ENCODE measurements around the gene ESR2.

The ESR2 gene

DNA sequence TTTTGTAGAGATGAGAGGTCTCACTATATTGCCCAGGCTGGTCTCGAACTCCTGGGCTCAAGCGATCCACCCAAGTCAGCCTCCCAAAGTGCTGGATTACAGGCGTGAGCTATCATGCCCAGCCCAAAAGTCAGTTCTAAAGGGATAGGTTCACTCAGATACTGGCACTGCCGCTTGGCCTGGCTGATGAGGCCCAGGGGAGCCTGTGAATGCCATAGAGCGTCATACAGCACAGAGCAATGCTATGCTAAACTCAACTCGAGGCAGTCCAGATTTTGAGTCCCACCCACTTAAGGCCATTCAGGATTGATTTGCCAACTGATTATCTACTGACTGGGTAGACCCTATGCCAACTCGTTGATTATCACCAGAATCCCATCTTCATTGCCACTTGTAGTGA is 179.4 kb downstream of the ESR2 start:
- Histone ChIP-seq H3K4me3 (ENCODE audit: low read depth, low read length) (no peak overlapping the region), H3K27me3 (replicated peaks) (no peaks in the 10 kb centered on the region), H3K36me3 (replicated peaks) (no peaks in the 10 kb centered on the region), H3K27ac (no peak overlapping the region)
- DNase-seq = no peak
- TF ChIP-seq, protein P1, sequence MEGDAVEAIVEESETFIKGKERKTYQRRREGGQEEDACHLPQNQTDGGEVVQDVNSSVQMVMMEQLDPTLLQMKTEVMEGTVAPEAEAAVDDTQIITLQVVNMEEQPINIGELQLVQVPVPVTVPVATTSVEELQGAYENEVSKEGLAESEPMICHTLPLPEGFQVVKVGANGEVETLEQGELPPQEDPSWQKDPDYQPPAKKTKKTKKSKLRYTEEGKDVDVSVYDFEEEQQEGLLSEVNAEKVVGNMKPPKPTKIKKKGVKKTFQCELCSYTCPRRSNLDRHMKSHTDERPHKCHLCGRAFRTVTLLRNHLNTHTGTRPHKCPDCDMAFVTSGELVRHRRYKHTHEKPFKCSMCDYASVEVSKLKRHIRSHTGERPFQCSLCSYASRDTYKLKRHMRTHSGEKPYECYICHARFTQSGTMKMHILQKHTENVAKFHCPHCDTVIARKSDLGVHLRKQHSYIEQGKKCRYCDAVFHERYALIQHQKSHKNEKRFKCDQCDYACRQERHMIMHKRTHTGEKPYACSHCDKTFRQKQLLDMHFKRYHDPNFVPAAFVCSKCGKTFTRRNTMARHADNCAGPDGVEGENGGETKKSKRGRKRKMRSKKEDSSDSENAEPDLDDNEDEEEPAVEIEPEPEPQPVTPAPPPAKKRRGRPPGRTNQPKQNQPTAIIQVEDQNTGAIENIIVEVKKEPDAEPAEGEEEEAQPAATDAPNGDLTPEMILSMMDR (IDR thresholded peaks at IDR 0.05; ENCODE audit: low read depth, low read length, missing control alignments) = no peak
- in situ Hi-C loops (cut with HindIII; ENCODE audit: low pct_ligation_motif_present, low sequenced_read_pairs) = no loop called here

DNA sequence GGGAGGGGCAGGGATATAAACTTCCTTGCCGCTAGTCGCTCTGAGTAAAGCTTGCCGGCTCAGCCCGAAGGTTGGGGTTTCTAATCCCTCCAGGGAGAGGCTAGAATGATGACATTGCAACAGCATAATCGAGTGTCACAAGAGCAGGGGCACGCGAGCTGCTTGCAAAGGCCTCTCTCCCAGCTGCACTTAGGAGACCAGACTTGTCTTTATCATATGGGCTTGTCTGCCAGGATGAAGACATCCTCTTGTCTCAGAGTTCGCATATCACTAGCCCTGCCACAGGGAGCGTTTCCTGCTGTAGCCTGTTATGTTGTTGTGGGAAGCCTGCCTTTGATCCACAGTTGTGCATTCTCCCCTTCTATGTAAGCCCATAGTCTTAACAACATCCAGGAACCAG is 180.0 kb downstream of the ESR2 start:
- Histone ChIP-seq H3K27ac (no peak overlapping the region), H3K36me3 (replicated peaks) (no peaks in the 10 kb centered on the region), H3K27me3 (replicated peaks) (no peaks in the 10 kb centered on the region), H3K4me3 (ENCODE audit: low read depth, low read length) (no peak overlapping the region)
- in situ Hi-C loops (cut with HindIII; ENCODE audit: low pct_ligation_motif_present, low sequenced_read_pairs) = no loop called here
- DNase-seq = peak; percentile 49
- TF ChIP-seq, protein P1 (IDR thresholded peaks at IDR 0.05; ENCODE audit: low read depth, low read length, missing control alignments) = no peak

DNA sequence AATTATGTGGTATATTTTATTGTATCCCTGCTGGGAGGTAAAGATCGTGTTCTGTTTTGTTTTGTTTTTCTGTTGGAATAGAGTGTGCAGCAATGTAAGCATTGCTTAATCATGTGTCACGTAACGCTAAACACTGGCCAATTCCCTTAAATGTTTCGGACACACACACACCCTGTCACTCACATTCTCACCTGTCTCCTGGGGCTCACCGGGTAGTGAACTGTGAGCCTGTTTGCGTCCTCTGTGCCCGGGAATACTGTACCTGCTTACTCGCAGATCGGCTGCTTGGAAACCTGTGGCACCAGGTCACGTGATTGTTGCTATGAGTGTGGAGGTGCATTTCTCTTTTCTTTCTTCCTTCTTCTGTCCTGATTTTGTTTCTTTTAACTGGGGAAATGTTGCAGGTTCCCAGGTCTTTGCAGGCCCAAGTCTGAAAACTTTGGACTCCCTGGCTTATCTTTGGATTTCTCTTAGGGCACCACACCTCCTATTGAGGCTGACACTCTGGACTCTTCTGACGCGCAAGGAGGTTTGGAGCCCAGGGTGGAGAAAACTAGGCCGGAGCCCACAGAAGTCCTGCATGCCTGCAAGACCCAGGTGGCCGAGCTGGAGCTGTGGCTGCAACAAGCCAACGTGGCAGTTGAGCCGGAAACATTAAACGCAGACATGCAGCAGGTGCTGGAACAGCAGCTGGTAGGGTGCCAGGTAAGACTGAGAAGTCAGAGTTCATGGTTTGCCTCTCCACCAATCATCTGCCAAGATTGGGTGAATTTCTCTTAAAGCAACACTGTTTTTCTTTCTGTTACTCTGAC is 181.1 kb downstream of the ESR2 start:
- TF ChIP-seq, protein P1 (IDR thresholded peaks at IDR 0.05; ENCODE audit: low read depth, low read length, missing control alignments) = no peak
- no peak for DNase-seq
- Histone ChIP-seq H3K36me3 (replicated peaks) (no peaks in the 10 kb centered on the region), H3K4me3 (ENCODE audit: low read depth, low read length) (no peak overlapping the region), H3K27me3 (replicated peaks) (no peaks in the 10 kb centered on the region), H3K27ac (no peak overlapping the region)
- in situ Hi-C loops (cut with HindIII; ENCODE audit: low pct_ligation_motif_present, low sequenced_read_pairs) = no loop called here

DNA sequence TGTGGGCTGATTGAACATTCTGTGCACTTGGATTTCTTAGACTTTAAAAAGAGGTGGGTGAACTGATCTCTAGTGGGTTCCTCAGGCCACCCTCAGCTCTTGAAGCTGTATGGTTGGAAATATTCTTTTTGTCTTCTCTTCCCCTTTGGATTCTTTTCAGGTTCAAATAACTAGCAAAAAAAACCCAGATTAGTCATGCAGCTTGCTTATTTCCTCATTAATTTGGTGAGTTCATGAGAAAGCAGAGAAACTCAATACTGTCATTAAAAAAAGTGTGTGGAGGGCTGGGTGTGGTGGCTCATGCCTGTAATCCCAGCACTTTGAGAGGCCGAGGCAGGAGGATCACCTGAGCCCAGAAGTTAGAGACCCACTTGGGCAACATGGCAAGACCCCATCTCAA is 183.4 kb downstream of the ESR2 start:
- DNase-seq = no peak
- no peak overlapping the region for H3K4me3 ChIP-seq (ENCODE audit: low read depth, low read length)
- no peaks in the 10 kb centered on the region for H3K27me3 ChIP-seq (replicated peaks)
- TF ChIP-seq, protein P1 (IDR thresholded peaks at IDR 0.05; ENCODE audit: low read depth, low read length, missing control alignments) = no peak
- H3K27ac ChIP-seq = no peak overlapping the region
- H3K36me3 ChIP-seq (replicated peaks) = no peaks in the 10 kb centered on the region
- in situ Hi-C loops (cut with HindIII; ENCODE audit: low pct_ligation_motif_present, low sequenced_read_pairs) = no loop called here

DNA sequence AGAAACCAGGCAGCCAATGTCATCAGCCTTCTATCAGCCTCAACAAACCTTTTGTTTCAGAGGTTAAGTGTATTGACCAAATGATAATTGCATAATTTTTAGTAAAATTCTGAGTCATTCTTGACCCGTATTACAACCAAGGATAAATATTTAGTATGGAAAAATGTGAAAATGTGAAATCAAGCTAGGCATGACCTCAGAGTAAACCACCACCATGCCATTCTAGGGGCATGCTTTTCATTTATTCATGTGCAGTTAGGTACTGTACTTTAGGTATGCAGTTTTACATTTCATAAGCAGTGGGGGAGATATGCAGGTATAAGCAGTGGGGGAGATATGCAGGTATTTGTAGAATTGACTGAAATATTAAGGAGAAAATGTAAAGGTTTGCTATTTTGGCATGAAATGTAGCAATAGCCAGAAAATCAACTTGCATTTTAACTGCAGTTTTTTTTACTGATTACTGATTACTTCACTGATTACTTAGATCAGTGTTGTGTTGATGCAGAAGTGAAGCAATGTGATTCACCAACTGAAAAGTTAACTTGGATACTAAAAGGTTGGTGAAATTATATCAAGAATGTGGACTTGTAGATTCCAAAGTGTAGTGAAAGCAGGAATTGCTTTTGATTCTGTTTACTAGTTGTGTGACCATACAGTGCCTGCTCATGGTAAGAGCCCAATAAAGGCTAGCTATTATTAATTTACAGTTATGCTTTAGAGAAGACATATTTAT is 184.2 kb downstream of the ESR2 start:
- H3K27me3 ChIP-seq (replicated peaks) = no peaks in the 10 kb centered on the region

More for the DNA sequence above, 184.2 kb downstream of the ESR2 start:
- TF ChIP-seq, protein P1 (IDR thresholded peaks at IDR 0.05; ENCODE audit: low read depth, low read length, missing control alignments) = no peak
- in situ Hi-C loops (cut with HindIII; ENCODE audit: low pct_ligation_motif_present, low sequenced_read_pairs) = no loop called here
- DNase-seq = no peak
- Histone ChIP-seq H3K4me3 (ENCODE audit: low read depth, low read length) (no peak overlapping the region), H3K27ac (no peak overlapping the region), H3K36me3 (replicated peaks) (no peaks in the 10 kb centered on the region)

All from brain microvascular endothelial cell (primary cell).